ENCODE data around the gene FOXJ1.

Gene FOXJ1

GRCh38 chr17:76163919-76164318 is 22.9 kb upstream of the FOXJ1 start:
- ChIA-PET CTCF (interaction anchor here (1.2 to 1.4 kb wide), 2 partner anchors 11 to 18 kb away, joined by 3 to 6 read pairs; no protein-coding TSS in a partner anchor), POLR2A (no interaction called here)

GRCh38 chr17:76161619-76162266 is 20.7 kb upstream of the FOXJ1 start:
- ChIA-PET CTCF (interaction anchor here (0.7 to 2.1 kb wide), 4 partner anchors 9 to 148 kb away, joined by 3 to 5 read pairs (median 4); no protein-coding TSS in a partner anchor), POLR2A (no interaction called here)
- no peak for DNase-seq (ENCODE audit: low read depth, low spot score)
- H3K4me3 ChIP-seq (ENCODE audit: low read depth, low read length): no peak overlapping the region
- TF ChIP-seq CTCF (IDR thresholded peaks at IDR 0.05; ENCODE audit: insufficient read depth, low read length, missing control alignments): no peak

More at GRCh38 chr17:76163919-76164318, 22.9 kb upstream of the FOXJ1 start:
- no peak for DNase-seq (ENCODE audit: low read depth, low spot score)
- H3K4me3 ChIP-seq (ENCODE audit: low read depth, low read length): no peak overlapping the region
- no peak for TF ChIP-seq CTCF (IDR thresholded peaks at IDR 0.05; ENCODE audit: insufficient read depth, low read length, missing control alignments)

- ChIA-PET CTCF (interaction anchor here (0.8 to 5.1 kb wide), 6 partner anchors 15 to 45 kb away, joined by 3 to 27 read pairs (median 4); no protein-coding TSS in a partner anchor), POLR2A (no interaction called here)
- no peak for TF ChIP-seq CTCF (IDR thresholded peaks at IDR 0.05; ENCODE audit: insufficient read depth, low read length, missing control alignments)
- H3K4me3 ChIP-seq (ENCODE audit: low read depth, low read length): no peak overlapping the region
- DNase-seq (ENCODE audit: low read depth, low spot score): no peak
Observed at GRCh38 chr17:76160896-76161528, 20.0 kb upstream of the FOXJ1 start.

- ChIA-PET POLR2A (no interaction called here), CTCF (interaction anchor here (1.0 to 5.1 kb wide), 6 partner anchors 9 to 140 kb away, joined by 3 to 27 read pairs (median 4); no protein-coding TSS in a partner anchor)
- H3K4me3 ChIP-seq (ENCODE audit: low read depth, low read length): no peak overlapping the region
- DNase-seq (ENCODE audit: low read depth, low spot score): no peak
- TF ChIP-seq CTCF (IDR thresholded peaks at IDR 0.05; ENCODE audit: insufficient read depth, low read length, missing control alignments): no peak
Observed at GRCh38 chr17:76159157-76159556, 18.1 kb upstream of the FOXJ1 start.

GRCh38 chr17:76157759-76158158 is 16.7 kb upstream of the FOXJ1 start:
- ChIA-PET POLR2A (no interaction called here), CTCF (interaction anchor here (0.7 to 6.4 kb wide), 6 partner anchors 9 to 122 kb away, joined by 3 to 27 read pairs (median 3); partner anchors contain the start of gene FOXJ1)
- no peak overlapping the region for H3K4me3 ChIP-seq (ENCODE audit: low read depth, low read length)
- no peak for DNase-seq (ENCODE audit: low read depth, low spot score)
- TF ChIP-seq CTCF (IDR thresholded peaks at IDR 0.05; ENCODE audit: insufficient read depth, low read length, missing control alignments): no peak

- no peak for TF ChIP-seq CTCF (IDR thresholded peaks at IDR 0.05; ENCODE audit: insufficient read depth, low read length, missing control alignments)
- POLR2A ChIA-PET: no interaction called here
- CTCF ChIA-PET: interaction anchor here (1.0 to 6.4 kb wide), 5 partner anchors 10 to 151 kb away, joined by 3 to 27 read pairs (median 6); partner anchors contain the start of gene FOXJ1
- no peak for DNase-seq (ENCODE audit: low read depth, low spot score)
- no peak overlapping the region for H3K4me3 ChIP-seq (ENCODE audit: low read depth, low read length)
Observed at GRCh38 chr17:76156662-76156991, 15.6 kb upstream of the FOXJ1 start.
